Measurements from ENCODE around the gene RPTOR.
"Not testable (repeated sequence)": the region's sequence is repeated elsewhere in the genome, so short reads cannot be mapped to it uniquely, and the experiment has no call there.

RPTOR gene

GRCh38 chr17:80763293-80763867 lies 218.7 kb downstream of the RPTOR start:
- no peak for DNase-seq (ENCODE audit: low read depth in 2 of 2)

GRCh38 chr17:80764627-80765145 lies 220.0 kb downstream of the RPTOR start:
- not testable (repeated sequence) for DNase-seq (ENCODE audit: low read depth in 2 of 2)

GRCh38 chr17:80765241-80765961 lies 220.8 kb downstream of the RPTOR start:
- DNase-seq (ENCODE audit: low read depth in 2 of 2) = no peak

GRCh38 chr17:80766290-80766855 lies 221.7 kb downstream of the RPTOR start:
- no peak for DNase-seq (ENCODE audit: low read depth in 2 of 2)

- DNase-seq (ENCODE audit: low read depth in 2 of 2) = no peak
Observed at GRCh38 chr17:80768389-80768788, 223.8 kb downstream of the RPTOR start.

GRCh38 chr17:80768936-80769335 lies 224.3 kb downstream of the RPTOR start:
- no peak for DNase-seq (ENCODE audit: low read depth in 2 of 2)

GRCh38 chr17:80769516-80769915 lies 224.9 kb downstream of the RPTOR start:
- DNase-seq (ENCODE audit: low read depth in 2 of 2) = no peak

GRCh38 chr17:80769936-80770625 lies 225.4 kb downstream of the RPTOR start:
- no peak for DNase-seq (ENCODE audit: low read depth in 2 of 2)

GRCh38 chr17:80770881-80771611 lies 226.4 kb downstream of the RPTOR start:
- DNase-seq (ENCODE audit: low read depth in 2 of 2) = no peak

- DNase-seq (ENCODE audit: low read depth in 2 of 2) = no peak
Observed at GRCh38 chr17:80771612-80772005, 227.0 kb downstream of the RPTOR start.

- DNase-seq (ENCODE audit: low read depth in 2 of 2) = no peak
Observed at GRCh38 chr17:80772906-80773242, 228.2 kb downstream of the RPTOR start.

- DNase-seq (ENCODE audit: low read depth in 2 of 2) = no peak
Observed at GRCh38 chr17:80773243-80773991, 228.8 kb downstream of the RPTOR start.

- DNase-seq (ENCODE audit: low read depth in 2 of 2) = no peak
Observed at GRCh38 chr17:80774146-80774545, 229.5 kb downstream of the RPTOR start.

- no peak for DNase-seq (ENCODE audit: low read depth in 2 of 2)
Observed at GRCh38 chr17:80774643-80775281, 230.1 kb downstream of the RPTOR start.

GRCh38 chr17:80775863-80776262 lies 231.2 kb downstream of the RPTOR start:
- no peak for DNase-seq (ENCODE audit: low read depth in 2 of 2)

- no peak for DNase-seq (ENCODE audit: low read depth in 2 of 2)
Observed at GRCh38 chr17:80777274-80777673, 232.6 kb downstream of the RPTOR start.

- no peak for DNase-seq (ENCODE audit: low read depth in 2 of 2)
Observed at GRCh38 chr17:80778716-80779115, 234.1 kb downstream of the RPTOR start.

GRCh38 chr17:80779336-80779735 lies 234.7 kb downstream of the RPTOR start:
- no peak for DNase-seq (ENCODE audit: low read depth in 2 of 2)

- DNase-seq (ENCODE audit: low read depth in 2 of 2) = no peak
Observed at GRCh38 chr17:80779961-80780380, 235.3 kb downstream of the RPTOR start.

GRCh38 chr17:80780381-80781198 lies 236.0 kb downstream of the RPTOR start:
- DNase-seq (ENCODE audit: low read depth in 2 of 2) = peak in 1 of 2 experiments; percentile 61

All from stimulated activated CD4-positive, alpha-beta T cell treated with anti-CD3 and anti-CD28 coated beads, Interleukin-12 subunit alpha, Interleukin-12 subunit beta, amount 100 ng/mL, for 24 hours (primary cell).